ENCODE results near the gene ABCA6.

The ABCA6 gene

DNA sequence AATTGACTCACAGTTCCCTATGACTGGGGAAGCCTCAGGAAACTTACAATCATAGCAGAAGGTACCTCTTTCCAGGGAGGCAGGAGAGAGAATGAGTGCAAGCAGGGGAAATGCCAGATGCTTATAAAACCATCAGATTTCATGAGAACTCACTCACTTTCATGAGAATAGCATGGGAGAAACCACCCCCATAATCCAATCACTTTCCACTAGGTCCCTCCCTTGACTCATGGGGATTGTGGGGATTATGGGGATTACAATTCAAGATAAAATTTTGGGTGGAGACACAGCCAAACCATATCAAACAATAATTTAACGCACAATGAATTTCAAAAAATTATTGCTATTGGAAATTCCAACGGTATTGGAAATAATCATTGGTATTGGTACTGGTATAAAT, 96.0 kb downstream of the ABCA6 start:
- Histone ChIP-seq H3K36me3 (ENCODE audit: insufficient read depth, insufficient read length, low read length) (no peaks in the 10 kb centered on the region), H3K4me1 (ENCODE audit: insufficient read depth, insufficient read length) (no peaks in the 10 kb centered on the region), H3K9ac (ENCODE audit: insufficient read length, low read depth) (no peak overlapping the region), H3K27me3 (ENCODE audit: insufficient read depth, insufficient read length) (no peaks in the 10 kb centered on the region), H3K9me3 (ENCODE audit: insufficient read depth, low read length) (no peaks in the 10 kb centered on the region), H3K4me3 (ENCODE audit: insufficient read length, low read depth) (no peak overlapping the region)
- TF ChIP-seq SUZ12 (IDR thresholded peaks at IDR 0.05; ENCODE audit: extremely low read depth, insufficient read depth, insufficient read length) (no peak), YY1 (IDR thresholded peaks at IDR 0.05; ENCODE audit: insufficient read depth, insufficient read length) (no peak), ZNF274 (IDR thresholded peaks at IDR 0.05; ENCODE audit: low read depth, low read length) (no peak)
- no peak for DNase-seq (ENCODE audit: low read depth, low spot score)

DNA sequence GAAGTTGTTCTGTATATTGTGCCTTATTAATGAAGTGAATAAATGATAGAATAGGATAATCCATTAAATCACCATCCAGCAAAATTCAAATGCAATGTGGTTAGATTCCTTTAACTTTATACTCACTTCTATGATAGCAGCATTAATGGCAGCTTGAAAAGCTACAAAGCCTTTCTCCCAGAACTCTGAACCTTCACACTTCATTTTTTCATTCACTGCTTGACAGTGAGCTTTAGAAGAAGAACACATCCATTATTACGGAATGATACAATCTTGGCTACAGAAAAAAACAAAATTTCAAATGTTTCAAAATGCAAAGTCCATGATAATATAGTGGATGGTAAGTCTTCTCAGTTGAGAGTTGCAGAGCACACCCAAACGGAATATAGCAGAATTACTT, 97.3 kb downstream of the ABCA6 start:
- H3K9me3 ChIP-seq (ENCODE audit: insufficient read depth, low read length) = no peaks in the 10 kb centered on the region
- no peak overlapping the region for H3K4me3 ChIP-seq (ENCODE audit: insufficient read length, low read depth)
- no peak for DNase-seq (ENCODE audit: low read depth, low spot score)
- no peaks in the 10 kb centered on the region for H3K36me3 ChIP-seq (ENCODE audit: insufficient read depth, insufficient read length, low read length)
- no peaks in the 10 kb centered on the region for H3K4me1 ChIP-seq (ENCODE audit: insufficient read depth, insufficient read length)
- no peak overlapping the region for H3K9ac ChIP-seq (ENCODE audit: insufficient read length, low read depth)
- no peaks in the 10 kb centered on the region for H3K27me3 ChIP-seq (ENCODE audit: insufficient read depth, insufficient read length)
- TF ChIP-seq YY1 (IDR thresholded peaks at IDR 0.05; ENCODE audit: insufficient read depth, insufficient read length) = no peak
- no peak for TF ChIP-seq ZNF274 (IDR thresholded peaks at IDR 0.05; ENCODE audit: low read depth, low read length)
- no peak for TF ChIP-seq SUZ12 (IDR thresholded peaks at IDR 0.05; ENCODE audit: extremely low read depth, insufficient read depth, insufficient read length)

DNA sequence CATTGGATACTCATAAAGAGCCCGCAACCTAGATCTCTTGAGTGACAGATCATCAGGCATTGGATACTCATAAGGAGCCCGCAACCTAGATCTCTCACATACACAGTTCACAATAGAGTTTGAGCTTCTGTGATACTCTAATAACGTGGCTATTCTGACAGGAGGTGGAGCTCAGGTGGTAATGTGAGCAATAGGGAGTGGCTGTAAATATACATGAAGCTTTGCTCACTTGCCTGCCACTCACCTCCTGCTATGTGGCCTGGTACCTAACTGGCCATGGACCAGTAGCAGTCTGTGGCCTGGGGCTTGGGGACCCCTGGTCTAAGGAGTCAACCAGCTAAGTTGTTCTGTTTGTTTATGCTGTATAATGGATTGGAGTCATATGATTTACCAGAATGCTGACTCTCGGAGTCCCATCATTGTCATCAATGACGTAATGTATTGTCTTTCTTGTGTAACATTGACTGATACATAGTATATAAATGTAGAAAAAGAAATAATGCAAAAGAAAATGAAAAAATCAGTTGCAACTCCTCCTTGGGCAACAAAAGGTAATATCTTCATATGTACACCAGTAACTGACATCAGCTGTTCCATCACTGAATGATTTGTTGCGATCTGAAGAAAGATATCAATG, 98.5 kb downstream of the ABCA6 start:
- TF ChIP-seq SUZ12 (IDR thresholded peaks at IDR 0.05; ENCODE audit: extremely low read depth, insufficient read depth, insufficient read length) = no peak
- no peak for TF ChIP-seq YY1 (IDR thresholded peaks at IDR 0.05; ENCODE audit: insufficient read depth, insufficient read length)
- no peak for TF ChIP-seq ZNF274 (IDR thresholded peaks at IDR 0.05; ENCODE audit: low read depth, low read length)
- Histone ChIP-seq H3K27me3 (ENCODE audit: insufficient read depth, insufficient read length) (no peaks in the 10 kb centered on the region), H3K4me3 (ENCODE audit: insufficient read length, low read depth) (no peak overlapping the region), H3K9ac (ENCODE audit: insufficient read length, low read depth) (no peak overlapping the region), H3K9me3 (ENCODE audit: insufficient read depth, low read length) (no peaks in the 10 kb centered on the region), H3K36me3 (ENCODE audit: insufficient read depth, insufficient read length, low read length) (no peaks in the 10 kb centered on the region), H3K4me1 (ENCODE audit: insufficient read depth, insufficient read length) (no peaks in the 10 kb centered on the region)
- DNase-seq (ENCODE audit: low read depth, low spot score) = no peak

DNA sequence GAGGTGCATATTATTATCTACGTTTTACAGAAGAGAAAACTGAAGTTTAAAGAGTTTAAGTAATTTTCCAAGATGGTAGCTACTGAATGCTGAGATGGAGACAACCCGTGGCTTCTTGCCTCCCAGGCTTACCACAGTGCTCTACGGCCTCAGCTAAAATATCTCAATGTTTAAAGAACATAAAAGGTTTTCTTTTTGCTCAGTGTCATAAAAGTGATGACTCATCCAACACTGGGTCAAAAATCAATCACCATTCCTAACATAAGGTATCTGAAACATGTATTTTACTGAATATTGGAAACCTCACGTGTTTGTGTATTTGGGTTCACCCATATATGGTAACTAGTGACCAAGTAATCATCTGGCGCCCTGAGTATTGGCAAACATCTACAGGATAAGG, 99.4 kb downstream of the ABCA6 start:
- no peak overlapping the region for H3K4me3 ChIP-seq (ENCODE audit: insufficient read length, low read depth)
- H3K9me3 ChIP-seq (ENCODE audit: insufficient read depth, low read length) = no peaks in the 10 kb centered on the region
- no peak for DNase-seq (ENCODE audit: low read depth, low spot score)
- no peak for TF ChIP-seq SUZ12 (IDR thresholded peaks at IDR 0.05; ENCODE audit: extremely low read depth, insufficient read depth, insufficient read length)
- TF ChIP-seq YY1 (IDR thresholded peaks at IDR 0.05; ENCODE audit: insufficient read depth, insufficient read length) = no peak
- no peak for TF ChIP-seq ZNF274 (IDR thresholded peaks at IDR 0.05; ENCODE audit: low read depth, low read length)
- H3K9ac ChIP-seq (ENCODE audit: insufficient read length, low read depth) = no peak overlapping the region
- H3K4me1 ChIP-seq (ENCODE audit: insufficient read depth, insufficient read length) = no peaks in the 10 kb centered on the region
- H3K36me3 ChIP-seq (ENCODE audit: insufficient read depth, insufficient read length, low read length) = no peaks in the 10 kb centered on the region
- H3K27me3 ChIP-seq (ENCODE audit: insufficient read depth, insufficient read length) = no peaks in the 10 kb centered on the region

DNA sequence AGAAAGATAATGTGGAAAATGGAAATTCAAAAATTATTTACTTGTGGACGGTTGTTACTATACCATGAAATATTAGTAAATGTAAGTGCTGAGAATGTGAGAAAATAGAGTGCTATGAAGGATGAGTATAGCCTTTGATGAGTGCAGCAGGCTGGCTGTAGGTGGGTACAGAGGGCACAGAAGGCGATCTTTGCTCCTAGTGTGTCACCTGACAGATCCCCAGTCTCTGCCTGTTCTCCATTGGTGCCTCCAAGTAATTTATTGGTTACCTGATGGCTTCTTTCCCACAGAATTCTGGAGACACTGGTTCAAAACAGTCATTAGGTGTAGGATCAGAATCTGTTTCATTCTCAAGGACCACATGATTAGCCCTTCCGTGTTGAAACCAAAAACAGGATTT, 109.9 kb downstream of the ABCA6 start:
- H3K4me3 ChIP-seq (ENCODE audit: insufficient read length, low read depth) = no peak overlapping the region
- no peak overlapping the region for H3K9ac ChIP-seq (ENCODE audit: insufficient read length, low read depth)
- no peaks in the 10 kb centered on the region for H3K9me3 ChIP-seq (ENCODE audit: insufficient read depth, low read length)
- TF ChIP-seq ZNF274 (IDR thresholded peaks at IDR 0.05; ENCODE audit: low read depth, low read length) = no peak
- no peak for TF ChIP-seq SUZ12 (IDR thresholded peaks at IDR 0.05; ENCODE audit: extremely low read depth, insufficient read depth, insufficient read length)
- no peak for TF ChIP-seq YY1 (IDR thresholded peaks at IDR 0.05; ENCODE audit: insufficient read depth, insufficient read length)
- H3K4me1 ChIP-seq (ENCODE audit: insufficient read depth, insufficient read length) = no peaks in the 10 kb centered on the region
- H3K27me3 ChIP-seq (ENCODE audit: insufficient read depth, insufficient read length) = no peaks in the 10 kb centered on the region
- H3K36me3 ChIP-seq (ENCODE audit: insufficient read depth, insufficient read length, low read length) = no peaks in the 10 kb centered on the region
- no peak for DNase-seq (ENCODE audit: low read depth, low spot score)

DNA sequence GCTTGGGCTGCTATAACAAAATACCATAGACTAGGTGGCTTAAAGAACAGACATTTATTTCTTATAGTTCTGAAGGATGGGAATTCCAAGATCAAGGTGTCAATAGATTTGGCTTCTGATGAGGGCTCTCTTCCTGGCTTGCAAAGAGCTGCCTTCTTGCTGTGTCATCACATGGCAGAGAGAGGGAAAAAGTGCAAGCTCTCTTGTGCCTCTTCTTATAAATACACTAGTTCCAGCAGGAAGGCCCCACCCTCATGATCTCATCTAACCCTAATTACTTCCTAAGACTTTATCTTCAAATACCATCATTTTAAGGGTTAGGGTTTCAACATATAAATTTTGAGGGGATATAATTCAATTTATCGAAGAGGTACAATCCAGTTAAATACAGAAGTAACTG, 111.5 kb downstream of the ABCA6 start:
- Histone ChIP-seq H3K9ac (ENCODE audit: insufficient read length, low read depth) (no peak overlapping the region), H3K27me3 (ENCODE audit: insufficient read depth, insufficient read length) (no peaks in the 10 kb centered on the region), H3K9me3 (ENCODE audit: insufficient read depth, low read length) (no peaks in the 10 kb centered on the region), H3K4me1 (ENCODE audit: insufficient read depth, insufficient read length) (no peaks in the 10 kb centered on the region), H3K36me3 (ENCODE audit: insufficient read depth, insufficient read length, low read length) (no peaks in the 10 kb centered on the region), H3K4me3 (ENCODE audit: insufficient read length, low read depth) (no peak overlapping the region)
- TF ChIP-seq SUZ12 (IDR thresholded peaks at IDR 0.05; ENCODE audit: extremely low read depth, insufficient read depth, insufficient read length) (no peak), ZNF274 (IDR thresholded peaks at IDR 0.05; ENCODE audit: low read depth, low read length) (no peak), YY1 (IDR thresholded peaks at IDR 0.05; ENCODE audit: insufficient read depth, insufficient read length) (no peak)
- DNase-seq (ENCODE audit: low read depth, low spot score) = no peak
